ENCODE measurements around the gene TAF6.

Gene TAF6

DNA sequence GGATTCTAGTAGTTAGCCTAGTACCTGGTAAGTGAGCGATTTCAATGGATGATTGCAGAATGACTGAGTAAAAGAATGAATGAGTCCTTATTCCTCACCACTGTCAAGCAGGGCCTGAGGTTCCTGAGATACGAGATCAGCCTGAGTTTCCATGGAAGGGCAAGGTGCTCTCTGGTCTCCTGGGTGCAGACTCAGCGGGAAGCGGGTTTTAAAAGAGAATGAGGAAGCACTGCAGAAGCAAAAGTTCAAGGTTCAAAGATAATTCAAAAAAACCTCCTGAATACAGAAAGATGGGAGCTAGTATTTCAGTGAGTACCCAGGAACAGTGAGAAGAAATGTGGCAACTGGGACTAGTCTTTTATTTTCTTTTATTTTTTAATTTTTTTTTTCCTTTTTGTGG lies 42.0 kb downstream of the TAF6 start:
- Histone ChIP-seq H3K4me3 (ENCODE audit: low read depth, low read length) (no peak overlapping the region), H3K4me1 (ENCODE audit: control insufficient read depth, insufficient read depth, low read length) (no peaks in the 10 kb centered on the region), H3K27ac (ENCODE audit: extremely low read depth, low read depth, low read length) (no peak overlapping the region), H3K9me3 (ENCODE audit: control insufficient read depth, insufficient read depth, low read depth, low read length) (no peaks in the 10 kb centered on the region), H3K36me3 (ENCODE audit: control insufficient read depth in 2 of 2, insufficient read depth in 1 of 2, low read length in 2 of 2) (peaks cover 36 to 77% of the 10 kb centered on the region in 2 experiments; a peak in 2 of 3 replicates)
- POLR2A ChIA-PET, result no interaction called here
- TF ChIP-seq ZNF747 (tag by site-specific recombination; IDR thresholded peaks at IDR 0.05), result no peak
- no peak for TF ChIP-seq ZNF585B (tag by site-specific recombination; IDR thresholded peaks at IDR 0.05)
- TF ChIP-seq, protein P1, sequence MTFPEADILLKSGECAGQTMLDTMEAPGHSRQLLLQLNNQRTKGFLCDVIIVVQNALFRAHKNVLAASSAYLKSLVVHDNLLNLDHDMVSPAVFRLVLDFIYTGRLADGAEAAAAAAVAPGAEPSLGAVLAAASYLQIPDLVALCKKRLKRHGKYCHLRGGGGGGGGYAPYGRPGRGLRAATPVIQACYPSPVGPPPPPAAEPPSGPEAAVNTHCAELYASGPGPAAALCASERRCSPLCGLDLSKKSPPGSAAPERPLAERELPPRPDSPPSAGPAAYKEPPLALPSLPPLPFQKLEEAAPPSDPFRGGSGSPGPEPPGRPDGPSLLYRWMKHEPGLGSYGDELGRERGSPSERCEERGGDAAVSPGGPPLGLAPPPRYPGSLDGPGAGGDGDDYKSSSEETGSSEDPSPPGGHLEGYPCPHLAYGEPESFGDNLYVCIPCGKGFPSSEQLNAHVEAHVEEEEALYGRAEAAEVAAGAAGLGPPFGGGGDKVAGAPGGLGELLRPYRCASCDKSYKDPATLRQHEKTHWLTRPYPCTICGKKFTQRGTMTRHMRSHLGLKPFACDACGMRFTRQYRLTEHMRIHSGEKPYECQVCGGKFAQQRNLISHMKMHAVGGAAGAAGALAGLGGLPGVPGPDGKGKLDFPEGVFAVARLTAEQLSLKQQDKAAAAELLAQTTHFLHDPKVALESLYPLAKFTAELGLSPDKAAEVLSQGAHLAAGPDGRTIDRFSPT (tag by site-specific recombination; IDR thresholded peaks at IDR 0.05), result no peak
- CTCF ChIA-PET, result no interaction called here

DNA sequence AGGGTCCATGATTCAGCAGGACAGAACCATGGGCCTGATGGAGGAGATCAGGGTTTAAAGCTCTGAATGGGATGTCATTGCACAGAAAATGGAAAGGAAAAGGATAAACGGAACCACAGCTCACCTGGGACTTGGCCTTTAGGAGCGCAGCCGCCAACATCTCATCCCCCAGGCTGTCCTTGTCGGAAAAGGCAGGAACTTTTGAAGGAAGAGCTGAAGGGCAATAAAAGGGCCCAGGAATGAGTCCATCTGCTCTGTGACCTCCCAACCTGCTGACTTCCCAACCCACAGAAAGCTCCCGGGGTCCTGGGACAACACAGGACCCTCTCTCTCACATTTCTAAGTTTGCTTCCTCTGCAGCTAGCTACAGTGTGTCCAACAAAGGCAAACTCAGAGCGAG lies 43.7 kb downstream of the TAF6 start:
- ChIA-PET CTCF (interaction anchor here (0.6 to 0.7 kb wide), 2 partner anchors 25 to 85 kb away, joined by 3 read pairs; no protein-coding TSS in a partner anchor), POLR2A (interaction anchor here (0.7 kb wide), 1 partner anchor 175 kb away, joined by 3 read pairs; no protein-coding TSS in a partner anchor)
- no peak overlapping the region for H3K4me3 ChIP-seq (ENCODE audit: low read depth, low read length)
- TF ChIP-seq ZNF112 (tag by site-specific recombination; IDR thresholded peaks at IDR 0.05) (no peak), ZNF324 (tag by site-specific recombination; IDR thresholded peaks at IDR 0.05) (no peak), ZNF837 (tag by site-specific recombination; IDR thresholded peaks at IDR 0.05) (no peak), YY2 (tag by site-specific recombination; IDR thresholded peaks at IDR 0.05) (no peak), KLF16 (tag by site-specific recombination; IDR thresholded peaks at IDR 0.05) (no peak), ZNF747 (tag by site-specific recombination; IDR thresholded peaks at IDR 0.05) (no peak), ZNF140 (tag by site-specific recombination; IDR thresholded peaks at IDR 0.05) (no peak), GFI1B (tag by site-specific recombination; IDR thresholded peaks at IDR 0.05) (no peak), SP7 (tag by site-specific recombination; IDR thresholded peaks at IDR 0.05) (no peak), ZNF626 (tag by site-specific recombination; IDR thresholded peaks at IDR 0.05) (no peak), ZBTB7A (tag by site-specific recombination; IDR thresholded peaks at IDR 0.05; ENCODE audit: low read depth) (no peak), ZNF211 (tag by site-specific recombination; IDR thresholded peaks at IDR 0.05; ENCODE audit: low read depth) (no peak), ZNF223 (tag by site-specific recombination; IDR thresholded peaks at IDR 0.05) (no peak), RBAK (tag by site-specific recombination; IDR thresholded peaks at IDR 0.05) (no peak)
- TF ChIP-seq, protein P2, sequence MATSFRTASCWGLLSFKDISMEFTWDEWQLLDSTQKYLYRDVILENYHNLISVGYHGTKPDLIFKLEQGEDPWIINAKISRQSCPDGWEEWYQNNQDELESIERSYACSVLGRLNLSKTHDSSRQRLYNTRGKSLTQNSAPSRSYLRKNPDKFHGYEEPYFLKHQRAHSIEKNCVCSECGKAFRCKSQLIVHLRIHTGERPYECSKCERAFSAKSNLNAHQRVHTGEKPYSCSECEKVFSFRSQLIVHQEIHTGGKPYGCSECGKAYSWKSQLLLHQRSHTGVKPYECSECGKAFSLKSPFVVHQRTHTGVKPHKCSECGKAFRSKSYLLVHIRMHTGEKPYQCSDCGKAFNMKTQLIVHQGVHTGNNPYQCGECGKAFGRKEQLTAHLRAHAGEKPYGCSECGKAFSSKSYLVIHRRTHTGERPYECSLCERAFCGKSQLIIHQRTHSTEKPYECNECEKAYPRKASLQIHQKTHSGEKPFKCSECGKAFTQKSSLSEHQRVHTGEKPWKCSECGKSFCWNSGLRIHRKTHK (tag by site-specific recombination; IDR thresholded peaks at IDR 0.05), result no peak
- TF ChIP-seq, protein P3, sequence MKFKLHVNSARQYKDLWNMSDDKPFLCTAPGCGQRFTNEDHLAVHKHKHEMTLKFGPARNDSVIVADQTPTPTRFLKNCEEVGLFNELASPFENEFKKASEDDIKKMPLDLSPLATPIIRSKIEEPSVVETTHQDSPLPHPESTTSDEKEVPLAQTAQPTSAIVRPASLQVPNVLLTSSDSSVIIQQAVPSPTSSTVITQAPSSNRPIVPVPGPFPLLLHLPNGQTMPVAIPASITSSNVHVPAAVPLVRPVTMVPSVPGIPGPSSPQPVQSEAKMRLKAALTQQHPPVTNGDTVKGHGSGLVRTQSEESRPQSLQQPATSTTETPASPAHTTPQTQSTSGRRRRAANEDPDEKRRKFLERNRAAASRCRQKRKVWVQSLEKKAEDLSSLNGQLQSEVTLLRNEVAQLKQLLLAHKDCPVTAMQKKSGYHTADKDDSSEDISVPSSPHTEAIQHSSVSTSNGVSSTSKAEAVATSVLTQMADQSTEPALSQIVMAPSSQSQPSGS (tag by site-specific recombination; IDR thresholded peaks at IDR 0.05; ENCODE audit: low read depth), result no peak
- TF ChIP-seq, protein P4, sequence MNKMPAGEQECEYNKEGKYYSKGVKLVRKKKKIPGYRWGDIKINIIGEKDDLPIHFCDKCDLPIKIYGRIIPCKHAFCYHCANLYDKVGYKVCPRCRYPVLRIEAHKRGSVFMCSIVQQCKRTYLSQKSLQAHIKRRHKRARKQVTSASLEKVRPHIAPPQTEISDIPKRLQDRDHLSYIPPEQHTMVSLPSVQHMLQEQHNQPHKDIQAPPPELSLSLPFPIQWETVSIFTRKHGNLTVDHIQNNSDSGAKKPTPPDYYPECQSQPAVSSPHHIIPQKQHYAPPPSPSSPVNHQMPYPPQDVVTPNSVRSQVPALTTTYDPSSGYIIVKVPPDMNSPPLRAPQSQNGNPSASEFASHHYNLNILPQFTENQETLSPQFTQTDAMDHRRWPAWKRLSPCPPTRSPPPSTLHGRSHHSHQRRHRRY (tag by site-specific recombination; IDR thresholded peaks at IDR 0.05), result no peak
- TF ChIP-seq, protein P5, sequence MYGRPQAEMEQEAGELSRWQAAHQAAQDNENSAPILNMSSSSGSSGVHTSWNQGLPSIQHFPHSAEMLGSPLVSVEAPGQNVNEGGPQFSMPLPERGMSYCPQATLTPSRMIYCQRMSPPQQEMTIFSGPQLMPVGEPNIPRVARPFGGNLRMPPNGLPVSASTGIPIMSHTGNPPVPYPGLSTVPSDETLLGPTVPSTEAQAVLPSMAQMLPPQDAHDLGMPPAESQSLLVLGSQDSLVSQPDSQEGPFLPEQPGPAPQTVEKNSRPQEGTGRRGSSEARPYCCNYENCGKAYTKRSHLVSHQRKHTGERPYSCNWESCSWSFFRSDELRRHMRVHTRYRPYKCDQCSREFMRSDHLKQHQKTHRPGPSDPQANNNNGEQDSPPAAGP (tag by site-specific recombination; IDR thresholded peaks at IDR 0.05), result no peak
- H3K9me3 ChIP-seq (ENCODE audit: control insufficient read depth, insufficient read depth, low read depth, low read length), result no peaks in the 10 kb centered on the region
- H3K27ac ChIP-seq (ENCODE audit: extremely low read depth, low read depth, low read length), result no peak overlapping the region
- peaks cover 37 to 95% of the 10 kb centered on the region in 2 experiments; a peak in 2 of 3 replicates for H3K36me3 ChIP-seq (ENCODE audit: control insufficient read depth in 2 of 2, insufficient read depth in 1 of 2, low read length in 2 of 2)
- no peaks in the 10 kb centered on the region for H3K4me1 ChIP-seq (ENCODE audit: control insufficient read depth, insufficient read depth, low read length)

Measured in HEK293 (cell line).